ENCODE measurements around the gene RBCK1. TPM values are rescaled to one million over a fixed set of nuclear protein-coding genes. Genes with fewer than 3 reads are reported as not detected.
A peak's percentile ranks its signal among the peaks of the same experiment; 100 is the strongest.

RBCK1 gene
- total RNA-seq, 1 donor from 2014 or later = 108 TPM

DNA sequence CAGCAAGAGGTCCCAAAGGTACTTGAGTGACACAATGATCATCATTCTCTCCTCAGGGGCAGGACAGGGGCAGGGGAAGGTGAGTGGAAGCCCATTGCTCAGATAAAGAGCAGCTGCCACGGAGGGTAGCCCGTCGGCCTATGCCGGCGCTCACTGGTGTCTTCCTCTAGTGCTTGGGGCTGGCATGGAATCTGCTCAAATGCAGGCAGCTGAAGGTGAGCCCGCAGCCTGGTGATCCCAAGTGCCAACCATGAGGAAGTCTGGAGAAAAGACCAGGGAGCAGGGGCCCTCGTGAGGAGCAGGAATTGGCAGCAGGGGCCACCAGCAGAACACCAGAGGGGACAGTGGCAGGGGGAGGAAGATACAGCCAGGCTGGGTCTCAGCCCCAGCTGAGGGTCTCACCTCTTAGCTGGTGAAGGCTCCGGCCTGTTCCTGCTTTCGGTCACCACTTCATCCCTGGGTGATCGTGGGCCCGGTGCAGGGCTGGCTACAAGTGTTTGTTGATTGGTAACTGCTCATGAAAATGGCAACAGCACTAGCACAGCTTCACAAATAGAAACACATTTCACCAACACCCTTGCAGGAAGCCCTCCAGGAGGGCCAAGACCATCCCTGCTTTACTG is 24.7 kb downstream of the RBCK1 start:
- TF ChIP-seq, protein P1, sequence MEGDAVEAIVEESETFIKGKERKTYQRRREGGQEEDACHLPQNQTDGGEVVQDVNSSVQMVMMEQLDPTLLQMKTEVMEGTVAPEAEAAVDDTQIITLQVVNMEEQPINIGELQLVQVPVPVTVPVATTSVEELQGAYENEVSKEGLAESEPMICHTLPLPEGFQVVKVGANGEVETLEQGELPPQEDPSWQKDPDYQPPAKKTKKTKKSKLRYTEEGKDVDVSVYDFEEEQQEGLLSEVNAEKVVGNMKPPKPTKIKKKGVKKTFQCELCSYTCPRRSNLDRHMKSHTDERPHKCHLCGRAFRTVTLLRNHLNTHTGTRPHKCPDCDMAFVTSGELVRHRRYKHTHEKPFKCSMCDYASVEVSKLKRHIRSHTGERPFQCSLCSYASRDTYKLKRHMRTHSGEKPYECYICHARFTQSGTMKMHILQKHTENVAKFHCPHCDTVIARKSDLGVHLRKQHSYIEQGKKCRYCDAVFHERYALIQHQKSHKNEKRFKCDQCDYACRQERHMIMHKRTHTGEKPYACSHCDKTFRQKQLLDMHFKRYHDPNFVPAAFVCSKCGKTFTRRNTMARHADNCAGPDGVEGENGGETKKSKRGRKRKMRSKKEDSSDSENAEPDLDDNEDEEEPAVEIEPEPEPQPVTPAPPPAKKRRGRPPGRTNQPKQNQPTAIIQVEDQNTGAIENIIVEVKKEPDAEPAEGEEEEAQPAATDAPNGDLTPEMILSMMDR (IDR thresholded peaks at IDR 0.05; ENCODE audit: unreplicated experiment) = no peak
- Mint-ChIP-seq H3K4me3 (ENCODE audit: low read depth) (no peak overlapping the region), H3K36me3 (ENCODE audit: insufficient read depth) (peaks cover 12% of the 10 kb centered on the region), H3K27me3 (no peaks in the 10 kb centered on the region), H3K27ac (no peak overlapping the region), H3K9me3 (ENCODE audit: low read depth) (no peaks in the 10 kb centered on the region), H3K4me1 (ENCODE audit: low read depth) (no peaks in the 10 kb centered on the region)
- no peak for DNase-seq (ENCODE audit: low spot score, unreplicated experiment)

- Mint-ChIP-seq H3K36me3 (ENCODE audit: insufficient read depth) (peaks cover 12% of the 10 kb centered on the region), H3K4me3 (ENCODE audit: low read depth) (no peak overlapping the region), H3K9me3 (ENCODE audit: low read depth) (no peaks in the 10 kb centered on the region), H3K4me1 (ENCODE audit: low read depth) (no peaks in the 10 kb centered on the region), H3K27me3 (no peaks in the 10 kb centered on the region), H3K27ac (peak overlapping the region; percentile 69)
- TF ChIP-seq, protein P1 (IDR thresholded peaks at IDR 0.05; ENCODE audit: unreplicated experiment) = no peak
- no peak for DNase-seq (ENCODE audit: low spot score, unreplicated experiment)
Observed at GRCh38 chr20:433300-433975, 25.3 kb downstream of the RBCK1 start.

- no peak for DNase-seq (ENCODE audit: low spot score, unreplicated experiment)
- Mint-ChIP-seq H3K27me3 (no peaks in the 10 kb centered on the region), H3K4me3 (ENCODE audit: low read depth) (no peak overlapping the region), H3K4me1 (ENCODE audit: low read depth) (no peaks in the 10 kb centered on the region), H3K36me3 (ENCODE audit: insufficient read depth) (peaks cover 15% of the 10 kb centered on the region), H3K27ac (peak overlapping the region; percentile 41), H3K9me3 (ENCODE audit: low read depth) (no peaks in the 10 kb centered on the region)
- TF ChIP-seq, protein P1 (IDR thresholded peaks at IDR 0.05; ENCODE audit: unreplicated experiment) = no peak
Observed at GRCh38 chr20:434221-434620, 26.1 kb downstream of the RBCK1 start.

DNA sequence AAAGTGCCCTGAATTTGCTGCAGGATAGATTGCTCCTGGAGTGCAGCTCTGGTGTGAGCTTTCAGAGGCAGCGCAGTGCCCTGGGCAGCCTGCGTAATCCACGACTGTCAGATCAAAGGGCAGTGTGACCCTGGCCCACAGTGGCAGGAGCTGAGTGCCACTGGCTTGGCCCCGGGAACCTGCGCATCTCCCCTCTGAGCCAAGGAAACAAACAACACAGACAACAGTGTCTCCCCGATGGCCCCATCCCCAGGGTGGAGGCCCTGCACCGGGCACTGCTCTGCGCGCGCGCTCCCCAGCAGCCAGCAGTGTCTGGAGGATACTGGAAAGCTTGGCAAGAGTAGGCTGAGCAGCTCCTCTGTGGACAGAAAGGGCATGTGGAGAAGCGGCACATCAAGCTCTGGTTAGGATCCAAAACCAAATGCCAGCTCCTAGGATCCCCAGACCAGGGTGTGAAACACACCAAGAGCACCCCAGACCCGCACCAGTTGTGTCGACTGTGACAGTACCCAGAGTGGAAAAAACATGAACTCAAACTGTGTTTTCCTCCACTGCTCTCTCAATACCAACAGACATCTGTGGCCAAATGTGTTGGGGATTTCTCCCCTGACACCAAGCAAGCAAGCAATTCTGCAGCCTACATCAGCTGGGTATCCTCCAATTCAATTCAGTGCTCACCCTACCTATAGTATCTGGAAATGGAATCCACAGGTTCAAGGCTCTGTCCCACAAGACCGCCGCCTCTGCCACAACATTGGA is 26.7 kb downstream of the RBCK1 start:
- Mint-ChIP-seq H3K4me1 (ENCODE audit: low read depth) (no peaks in the 10 kb centered on the region), H3K4me3 (ENCODE audit: low read depth) (no peak overlapping the region), H3K9me3 (ENCODE audit: low read depth) (no peaks in the 10 kb centered on the region), H3K36me3 (ENCODE audit: insufficient read depth) (peaks cover 19% of the 10 kb centered on the region), H3K27ac (no peak overlapping the region), H3K27me3 (no peaks in the 10 kb centered on the region)
- TF ChIP-seq, protein P1 (IDR thresholded peaks at IDR 0.05; ENCODE audit: unreplicated experiment) = no peak
- DNase-seq (ENCODE audit: low spot score, unreplicated experiment) = no peak

DNA sequence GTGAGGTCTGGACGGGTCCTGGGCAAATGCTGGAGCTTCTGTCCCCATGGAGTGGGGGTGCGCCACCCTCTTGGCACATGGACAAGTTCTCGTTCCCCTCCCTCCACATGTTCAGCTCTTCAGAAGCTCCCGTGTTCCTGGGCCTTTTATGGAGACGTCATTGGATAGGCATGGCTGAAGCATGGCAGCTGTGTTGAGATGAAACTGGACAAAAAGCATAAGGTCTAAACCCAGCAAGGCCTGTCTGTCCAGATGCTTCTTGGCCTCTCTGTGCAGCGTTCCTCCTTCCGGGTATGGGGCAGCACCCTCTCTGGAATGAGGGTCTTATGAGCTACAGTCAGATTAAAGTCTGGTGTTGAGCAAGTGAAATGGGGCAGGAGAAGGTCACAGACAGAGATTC is 27.5 kb downstream of the RBCK1 start:
- peaks cover 24% of the 10 kb centered on the region for H3K36me3 Mint-ChIP-seq (ENCODE audit: insufficient read depth)
- H3K9me3 Mint-ChIP-seq (ENCODE audit: low read depth) = no peaks in the 10 kb centered on the region
- H3K27me3 Mint-ChIP-seq = no peaks in the 10 kb centered on the region
- H3K27ac Mint-ChIP-seq = peak overlapping the region; percentile 37
- H3K4me3 Mint-ChIP-seq (ENCODE audit: low read depth) = no peak overlapping the region
- TF ChIP-seq, protein P1 (IDR thresholded peaks at IDR 0.05; ENCODE audit: unreplicated experiment) = no peak
- H3K4me1 Mint-ChIP-seq (ENCODE audit: low read depth) = no peaks in the 10 kb centered on the region
- no peak for DNase-seq (ENCODE audit: low spot score, unreplicated experiment)

Data from progenitor cell of endocrine pancreas (in vitro differentiated cells).